SK-N-SH (cell line): ENCODE results near the gene RBM34. TPM values are rescaled to one million over a fixed set of nuclear protein-coding genes. Genes with fewer than 3 reads are reported as not detected.
"Not testable (repeated sequence)": the region's sequence is repeated elsewhere in the genome, so short reads cannot be mapped to it uniquely, and the experiment has no call there.

ENCODE experiments used
- CTCF ChIA-PET: fragments of 300-600, 350-600 bp; formaldehyde crosslinking; extraction: SDS; loops from one replicate; lab custom pipeline; 2021; lab: Yijun Ruan, JAX
- POLR2A ChIA-PET: fragments of 350-600 bp; sonication (Branson Sonifier 250); formaldehyde crosslinking; extraction: SDS; loops from one replicate; lab custom pipeline; 2020; ENCODE audit warnings: antibody characterized with exemption, inconsistent platforms; lab: Yijun Ruan, JAX
- DNase-seq: peaks from one replicate; pipeline ENCODE4 v3.0.0; 2012
- H2AFZ ChIP-seq: fragments of 200-600 bp; sonication (generic); 2 replicates; pipeline ENCODE4 v1.8.1; 2016; ENCODE audit warnings: antibody characterized with exemption, mild to moderate bottlenecking, low read depth
- H3F3A ChIP-seq: fragments of 200-600 bp; sonication (generic); replicated peaks from 2 replicates; pipeline ENCODE3; 2016; ENCODE audit warnings: antibody characterized with exemption, mild to moderate bottlenecking; ENCODE audit not compliant: insufficient read depth
- H3K27ac ChIP-seq, 2 experiments: fragments of 200-500 bp in 1 of 2; fragments of 200-600 bp in 1 of 2; sonication (Bioruptor generic) in 1 of 2; sonication (generic), shearing (Covaris generic) in 1 of 2; 2 replicates each; pipeline versions ENCODE4 v1.5.1 to v1.6.1; 2014 to 2016; ENCODE audit warnings: low read depth in 2 of 2, inconsistent platforms in 1 of 2, low read length in 1 of 2, mild to moderate bottlenecking in 1 of 2, mixed read lengths in 1 of 2
- H3K27me3 ChIP-seq: fragments of 200-600 bp; sonication (generic), shearing (Covaris generic); 2 replicates; pipeline ENCODE4 v1.6.1; 2016; ENCODE audit warnings: mixed run types; ENCODE audit not compliant: insufficient read depth
- H3K36me3 ChIP-seq, 2 experiments: fragments of 200-500 bp in 1 of 2; fragments of 200-600 bp in 1 of 2; sonication (Bioruptor generic) in 1 of 2; sonication (generic) in 1 of 2; replicated peaks in 1 of 2; 2 replicates each; pipeline versions ENCODE3 to v1.5.1; 2014 to 2016; ENCODE audit warnings: low read length in 1 of 2, mild to moderate bottlenecking in 1 of 2; ENCODE audit not compliant: insufficient read depth in 2 of 2, control insufficient read depth in 1 of 2
- H3K4me1 ChIP-seq, 2 experiments: fragments of 200-500 bp in 1 of 2; fragments of 200-600 bp in 1 of 2; sonication (Bioruptor generic) in 1 of 2; sonication (generic), shearing (Covaris generic) in 1 of 2; 2 replicates each; pipeline versions ENCODE4 v1.5.1 to v1.6.1; 2014 to 2016; ENCODE audit warnings: low read depth in 1 of 2, low read length in 1 of 2, mixed run types in 1 of 2; ENCODE audit not compliant: insufficient read depth in 2 of 2, control insufficient read depth in 1 of 2
- H3K4me2 ChIP-seq: fragments of 200-600 bp; sonication (generic), shearing (Covaris generic); 2 replicates; pipeline ENCODE4 v1.6.1; 2017; ENCODE audit warnings: mixed run types
- H3K4me3 ChIP-seq, 2 experiments: fragments of 200-500 bp in 1 of 2; fragments of 200-600 bp in 1 of 2; sonication (Bioruptor generic) in 1 of 2; sonication (generic), shearing (Covaris generic) in 1 of 2; 2 replicates each; pipeline versions ENCODE4 v1.5.1 to v1.8.1; 2014 to 2016; ENCODE audit warnings: low read depth in 2 of 2, inconsistent platforms in 1 of 2, low read length in 1 of 2, mild to moderate bottlenecking in 1 of 2, mixed read lengths in 1 of 2, moderate library complexity in 1 of 2
- H3K79me2 ChIP-seq: fragments of 200-600 bp; sonication (generic); 2 replicates; pipeline ENCODE4 v1.8.1; 2017; ENCODE audit warnings: mild to moderate bottlenecking; ENCODE audit not compliant: insufficient read depth
- H3K9ac ChIP-seq: fragments of 200-600 bp; sonication (generic); 2 replicates; pipeline ENCODE4 v1.6.1; 2017; ENCODE audit warnings: mixed run types
- H3K9me2 ChIP-seq: fragments of 200-600 bp; sonication (generic); 2 replicates; pipeline ENCODE4 v1.6.1; 2017; ENCODE audit warnings: mixed run types
- H3K9me3 ChIP-seq: fragments of 200-600 bp; sonication (generic); 2 replicates; pipeline ENCODE4 v1.6.1; 2017; ENCODE audit warnings: mixed run types, mild to moderate bottlenecking, moderate library complexity
- H4K20me1 ChIP-seq: fragments of 200-600 bp; sonication (generic); 2 replicates; pipeline ENCODE4 v1.6.1; 2017; ENCODE audit warnings: mild to moderate bottlenecking, mixed run types; ENCODE audit not compliant: insufficient read depth
- CHD2 ChIP-seq: fragments of 150-350 bp; IDR thresholded peaks from 2 replicates; pipeline ENCODE4 v1.6.1; 2018; ENCODE audit warnings: low read length; ENCODE audit not compliant: partially characterized antibody
- FOSL2 ChIP-seq: IDR thresholded peaks from 2 replicates; pipeline ENCODE4 v1.4.0; 2012; ENCODE audit warnings: low read depth, mild to moderate bottlenecking, moderate library complexity, borderline replicate concordance
- MAX ChIP-seq: IDR thresholded peaks from 2 replicates; pipeline ENCODE4 v1.4.0; 2012; ENCODE audit warnings: low read depth
- POLR2AphosphoS5 ChIP-seq: IDR thresholded peaks from 2 replicates; pipeline ENCODE4 v1.6.1; 2012; ENCODE audit warnings: low read depth, low read length
- RAD21 ChIP-seq: IDR thresholded peaks from 2 replicates; pipeline ENCODE4 v1.6.1; 2012; ENCODE audit warnings: mild to moderate bottlenecking, low read length
- RFX5 ChIP-seq: IDR thresholded peaks from 2 replicates; pipeline ENCODE4 v1.6.1; 2012; ENCODE audit warnings: mild to moderate bottlenecking, improper control_type of control experiment, low read length
- TCF12 ChIP-seq: IDR thresholded peaks from 2 replicates; pipeline ENCODE4 v1.4.0; 2012
- YY1 ChIP-seq: IDR thresholded peaks from 2 replicates; pipeline ENCODE4 v1.4.0; 2012; ENCODE audit warnings: low read depth, mild to moderate bottlenecking
- WGBS: methylation state at CpG from one replicate; pipeline ENCODE4 v1.1.6; 2017; ENCODE audit warnings: low lambda C conversion rate; 5-methylcytosine and 5-hydroxymethylcytosine counted together
- polyA plus RNA-seq, 3 experiments: library from polyadenylated mRNA; depleted of rRNA; stranded (reverse); fragments of >200 nt; gene quantifications; 2 replicates each; pipeline ENCODE4 v1.2.3, GENCODE V29; 2012
- TF ChIP-seq, protein P1 (sequence below): IDR thresholded peaks from 2 replicates; pipeline ENCODE4 v1.4.0; 2012; ENCODE audit warnings: low read depth, borderline replicate concordance
- TF ChIP-seq, protein P2 (sequence below): fragments of 150-350 bp; IDR thresholded peaks from 2 replicates; pipeline ENCODE4 v1.6.1; 2017; ENCODE audit warnings: antibody characterized with exemption, low read length, low read depth, borderline replicate concordance
- TF ChIP-seq, protein P3 (sequence below): fragments of 200-600 bp; sonication (generic); IDR thresholded peaks from 2 replicates; pipeline ENCODE4 v1.6.1; 2017; ENCODE audit warnings: antibody characterized with exemption, mild to moderate bottlenecking, moderate library complexity

The RBM34 gene
- polyA plus RNA-seq, 1 of the 3 experiments (the other 2 are of a cell fraction), result 39.9 TPM

GRCh38 chr1:235097501-235097900, 63.5 kb downstream of the RBM34 start:
- CTCF ChIA-PET, result interaction anchor here (0.7 kb wide), 1 partner anchor 318 kb away, joined by 3 read pairs; no protein-coding TSS in a partner anchor

GRCh38 chr1:235095938-235096562, 65.0 kb downstream of the RBM34 start:
- H3K79me2 ChIP-seq, result no peaks in the 10 kb centered on the region
- H4K20me1 ChIP-seq, result no peaks in the 10 kb centered on the region
- WGBS, result 82% methylated on average over 6 of the region's 6 CpGs
- DNase-seq, result no peak
- no peak overlapping the region for H3K4me2 ChIP-seq
- H3K27me3 ChIP-seq, result no peaks in the 10 kb centered on the region
- H2AFZ ChIP-seq, result no peak overlapping the region
- H3K4me3 ChIP-seq, result no peak overlapping the region
- no peak for TF ChIP-seq MAX
- no peak for TF ChIP-seq YY1
- TF ChIP-seq, protein P1, sequence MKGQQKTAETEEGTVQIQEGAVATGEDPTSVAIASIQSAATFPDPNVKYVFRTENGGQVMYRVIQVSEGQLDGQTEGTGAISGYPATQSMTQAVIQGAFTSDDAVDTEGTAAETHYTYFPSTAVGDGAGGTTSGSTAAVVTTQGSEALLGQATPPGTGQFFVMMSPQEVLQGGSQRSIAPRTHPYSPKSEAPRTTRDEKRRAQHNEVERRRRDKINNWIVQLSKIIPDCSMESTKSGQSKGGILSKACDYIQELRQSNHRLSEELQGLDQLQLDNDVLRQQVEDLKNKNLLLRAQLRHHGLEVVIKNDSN, result no peak
- TF ChIP-seq POLR2AphosphoS5, result no peak
- no peak for TF ChIP-seq RAD21
- TF ChIP-seq FOSL2, result no peak
- TF ChIP-seq TCF12, result no peak
- no peak for TF ChIP-seq CHD2
- TF ChIP-seq, protein P2, sequence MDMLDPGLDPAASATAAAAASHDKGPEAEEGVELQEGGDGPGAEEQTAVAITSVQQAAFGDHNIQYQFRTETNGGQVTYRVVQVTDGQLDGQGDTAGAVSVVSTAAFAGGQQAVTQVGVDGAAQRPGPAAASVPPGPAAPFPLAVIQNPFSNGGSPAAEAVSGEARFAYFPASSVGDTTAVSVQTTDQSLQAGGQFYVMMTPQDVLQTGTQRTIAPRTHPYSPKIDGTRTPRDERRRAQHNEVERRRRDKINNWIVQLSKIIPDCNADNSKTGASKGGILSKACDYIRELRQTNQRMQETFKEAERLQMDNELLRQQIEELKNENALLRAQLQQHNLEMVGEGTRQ, result no peak
- no peak for TF ChIP-seq RFX5
- TF ChIP-seq, protein P3, sequence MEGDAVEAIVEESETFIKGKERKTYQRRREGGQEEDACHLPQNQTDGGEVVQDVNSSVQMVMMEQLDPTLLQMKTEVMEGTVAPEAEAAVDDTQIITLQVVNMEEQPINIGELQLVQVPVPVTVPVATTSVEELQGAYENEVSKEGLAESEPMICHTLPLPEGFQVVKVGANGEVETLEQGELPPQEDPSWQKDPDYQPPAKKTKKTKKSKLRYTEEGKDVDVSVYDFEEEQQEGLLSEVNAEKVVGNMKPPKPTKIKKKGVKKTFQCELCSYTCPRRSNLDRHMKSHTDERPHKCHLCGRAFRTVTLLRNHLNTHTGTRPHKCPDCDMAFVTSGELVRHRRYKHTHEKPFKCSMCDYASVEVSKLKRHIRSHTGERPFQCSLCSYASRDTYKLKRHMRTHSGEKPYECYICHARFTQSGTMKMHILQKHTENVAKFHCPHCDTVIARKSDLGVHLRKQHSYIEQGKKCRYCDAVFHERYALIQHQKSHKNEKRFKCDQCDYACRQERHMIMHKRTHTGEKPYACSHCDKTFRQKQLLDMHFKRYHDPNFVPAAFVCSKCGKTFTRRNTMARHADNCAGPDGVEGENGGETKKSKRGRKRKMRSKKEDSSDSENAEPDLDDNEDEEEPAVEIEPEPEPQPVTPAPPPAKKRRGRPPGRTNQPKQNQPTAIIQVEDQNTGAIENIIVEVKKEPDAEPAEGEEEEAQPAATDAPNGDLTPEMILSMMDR, result no peak
- ChIA-PET CTCF (interaction anchor here (0.7 to 2.1 kb wide), 8 partner anchors 9 to 609 kb away, joined by 3 to 11 read pairs (median 6); no protein-coding TSS in a partner anchor), POLR2A (no interaction called here)
- no peak overlapping the region for H3K27ac ChIP-seq
- peaks cover 0 to 4% of the 10 kb centered on the region in 2 experiments; a peak in 1 of 4 replicates for H3K4me1 ChIP-seq
- no peak overlapping the region for H3K9ac ChIP-seq
- H3K9me2 ChIP-seq, result no peaks in the 10 kb centered on the region
- H3F3A ChIP-seq, result peaks cover 5% of the 10 kb centered on the region
- no peaks in the 10 kb centered on the region for H3K9me3 ChIP-seq
- H3K36me3 ChIP-seq, result no peaks in the 10 kb centered on the region

More at GRCh38 chr1:235097501-235097900, 63.5 kb downstream of the RBM34 start:
- H3F3A ChIP-seq, H3K36me3 ChIP-seq, H3K9me3 ChIP-seq, H3K9ac ChIP-seq, H3K4me2 ChIP-seq, H3K9me2 ChIP-seq, H3K4me3 ChIP-seq, H2AFZ ChIP-seq, H4K20me1 ChIP-seq, H3K27me3 ChIP-seq, DNase-seq, H3K79me2 ChIP-seq, POLR2A ChIA-PET, H3K27ac ChIP-seq, H3K4me1 ChIP-seq: not testable (repeated sequence)
- WGBS, result 98% methylated on average over 14 of the region's 14 CpGs
